GM19324 (cell line): ENCODE data around the gene CASKIN2.
"Not testable (repeated sequence)": the region's sequence is repeated elsewhere in the genome, so short reads cannot be mapped to it uniquely, and the experiment has no call there.

Experiments used
- ATAC-seq: cut with Tn5 transposase; IDR thresholded peaks from one replicate; pipeline ENCODE4 v1.9.1; 2021; ENCODE audit warnings: mild to moderate bottlenecking, moderate library complexity; ENCODE audit not compliant: unreplicated experiment, low FRiP score

The CASKIN2 gene

GRCh38 chr17:75491680-75492079, 23.7 kb downstream of the CASKIN2 start:
- no peak for ATAC-seq

- no peak for ATAC-seq
Observed at GRCh38 chr17:75490953-75491649, 24.2 kb downstream of the CASKIN2 start.

DNA sequence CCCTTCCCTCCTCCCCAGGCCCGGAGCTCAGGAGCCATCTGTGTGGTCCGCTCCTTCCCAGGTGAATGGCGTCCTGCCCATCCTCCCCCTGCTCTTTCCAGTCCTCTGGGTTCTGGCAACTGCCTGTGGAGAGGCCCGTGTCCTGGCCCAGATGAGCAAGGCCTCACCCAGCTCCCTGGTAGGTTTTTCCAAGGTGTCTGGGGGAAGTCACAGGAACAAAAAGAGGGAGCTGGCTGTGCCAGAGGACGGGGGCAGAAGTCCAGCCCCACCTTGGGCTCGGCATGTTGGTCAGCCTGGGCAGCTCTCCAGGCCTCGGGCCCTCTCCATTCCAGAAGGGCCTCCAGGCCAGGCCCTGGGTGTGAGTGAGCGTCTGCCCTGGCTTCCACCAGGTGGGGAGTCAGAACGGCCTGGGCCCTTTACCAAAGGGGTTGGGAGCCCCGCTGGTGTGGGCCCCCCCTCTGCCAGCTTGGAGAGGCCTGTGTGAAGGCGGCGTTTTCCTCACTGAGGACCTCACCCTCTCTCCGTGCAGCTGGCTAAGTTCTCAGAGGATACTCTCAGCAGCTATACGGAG, 25.1 kb downstream of the CASKIN2 start:
- ATAC-seq: no peak

DNA sequence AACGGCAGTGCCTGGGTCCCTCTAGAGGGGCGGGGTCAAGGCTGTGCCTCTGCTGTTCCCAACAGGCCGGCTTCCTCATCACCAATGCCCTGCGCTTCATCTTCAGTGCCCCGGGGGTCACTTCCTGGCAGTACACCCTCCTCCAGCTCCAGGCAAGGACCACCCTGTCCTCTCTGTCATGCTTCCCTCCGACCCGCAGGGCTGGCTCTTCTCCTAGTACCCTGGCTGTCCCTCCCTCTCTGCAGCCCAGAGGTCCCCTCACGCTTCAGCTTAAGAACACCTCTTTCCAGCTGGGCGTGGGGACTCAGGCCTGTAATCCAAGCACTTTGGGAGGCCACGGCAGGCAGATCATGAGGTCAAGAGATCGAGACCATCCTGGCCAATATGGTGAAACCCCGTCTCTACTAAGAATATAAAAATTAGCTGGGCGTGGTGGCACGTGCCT, 25.8 kb downstream of the CASKIN2 start:
- no peak for ATAC-seq

DNA sequence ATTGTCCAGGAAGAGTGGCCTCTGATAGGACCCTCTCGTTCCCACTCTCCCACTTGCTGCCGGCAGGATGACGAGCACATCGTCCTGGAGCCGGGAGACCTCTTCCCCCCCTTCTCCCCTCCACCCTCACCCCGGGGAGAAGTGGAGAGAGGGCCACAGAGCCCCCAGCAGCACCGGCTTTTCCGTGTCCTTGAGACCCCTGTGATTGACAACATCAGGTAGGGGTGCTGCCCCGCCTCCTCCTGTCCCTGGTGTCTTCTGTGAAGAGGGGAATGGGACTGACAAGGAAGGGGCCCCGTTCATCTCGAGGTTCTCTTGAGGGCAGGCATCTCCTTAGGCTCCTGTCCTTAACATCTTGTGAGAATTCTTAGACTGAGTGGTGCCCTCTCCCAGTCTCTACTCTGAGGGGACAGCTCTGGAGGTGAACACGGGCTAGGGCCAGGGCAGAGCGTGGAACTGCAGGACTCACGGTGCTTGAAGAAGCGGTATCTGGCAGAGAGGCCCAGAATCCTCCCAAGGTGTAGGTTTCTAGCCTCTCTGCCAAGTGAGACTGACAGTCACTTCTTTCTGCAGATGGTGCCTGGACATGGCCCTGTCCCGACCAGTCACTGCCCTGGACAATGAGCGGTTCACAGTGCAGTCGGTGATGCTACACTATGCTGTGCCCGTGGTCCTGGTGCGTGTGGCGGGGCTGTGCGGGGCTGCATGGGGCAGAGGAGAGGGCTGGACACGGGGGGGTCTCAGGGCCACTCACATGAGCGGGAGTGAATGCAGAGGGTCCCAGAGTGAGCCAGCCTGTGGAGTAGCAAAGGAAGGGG, 26.4 kb downstream of the CASKIN2 start:
- ATAC-seq: no peak

- ATAC-seq: no peak
Observed at GRCh38 chr17:75487351-75488070, 27.8 kb downstream of the CASKIN2 start.

DNA sequence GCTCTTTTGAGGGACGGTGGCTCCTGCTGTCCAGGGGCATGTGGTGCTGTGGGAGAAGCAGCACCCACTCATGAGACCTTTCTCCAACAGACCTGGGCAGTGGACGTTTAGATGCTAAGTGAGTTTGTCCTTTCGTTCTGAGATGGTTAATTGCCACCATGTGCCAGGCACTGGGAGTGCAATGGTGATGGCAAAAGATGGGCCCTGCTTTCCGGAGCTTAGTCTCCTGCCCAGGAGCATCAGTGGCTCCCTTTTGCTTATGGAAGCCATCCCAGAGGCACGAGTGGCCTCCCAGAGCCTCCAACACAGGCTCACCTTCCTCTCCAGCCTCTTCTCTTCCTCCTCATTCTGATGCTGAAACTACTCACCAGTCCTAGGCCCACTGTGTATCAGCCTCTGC, 28.4 kb downstream of the CASKIN2 start:
- no peak for ATAC-seq

GRCh38 chr17:75486151-75486550, 29.2 kb downstream of the CASKIN2 start:
- no peak for ATAC-seq

DNA sequence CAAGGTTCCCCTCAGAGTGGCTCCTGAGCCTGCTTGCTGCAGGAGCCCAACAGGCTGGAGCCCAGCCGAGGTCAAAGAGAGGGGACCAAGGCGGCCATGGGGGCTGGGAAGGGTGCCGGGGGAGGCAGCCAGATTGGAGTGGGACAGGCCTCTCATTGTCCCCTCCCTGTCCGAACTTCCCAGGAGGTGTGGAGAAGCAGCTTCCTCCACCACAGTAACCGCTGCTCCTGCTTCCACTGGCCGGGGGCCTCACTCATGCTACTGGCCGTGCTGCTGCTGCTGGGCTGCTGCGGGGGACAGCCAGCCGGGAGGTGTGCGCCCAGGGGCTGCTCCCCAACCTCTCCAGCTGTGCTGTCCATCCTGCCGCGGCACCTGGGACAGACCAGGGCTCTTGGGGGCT, 29.6 kb downstream of the CASKIN2 start:
- ATAC-seq: no peak

- no peak for ATAC-seq
Observed at GRCh38 chr17:75482098-75482942, 33.0 kb downstream of the CASKIN2 start.

GRCh38 chr17:75481194-75482068, 33.9 kb downstream of the CASKIN2 start:
- ATAC-seq: no peak

GRCh38 chr17:75480281-75480680, 35.1 kb downstream of the CASKIN2 start:
- no peak for ATAC-seq

GRCh38 chr17:75478508-75478907, 36.8 kb downstream of the CASKIN2 start:
- no peak for ATAC-seq

GRCh38 chr17:75477490-75477862, 37.9 kb downstream of the CASKIN2 start:
- ATAC-seq: not testable (repeated sequence)

GRCh38 chr17:75476752-75477489, 38.4 kb downstream of the CASKIN2 start:
- no peak for ATAC-seq

DNA sequence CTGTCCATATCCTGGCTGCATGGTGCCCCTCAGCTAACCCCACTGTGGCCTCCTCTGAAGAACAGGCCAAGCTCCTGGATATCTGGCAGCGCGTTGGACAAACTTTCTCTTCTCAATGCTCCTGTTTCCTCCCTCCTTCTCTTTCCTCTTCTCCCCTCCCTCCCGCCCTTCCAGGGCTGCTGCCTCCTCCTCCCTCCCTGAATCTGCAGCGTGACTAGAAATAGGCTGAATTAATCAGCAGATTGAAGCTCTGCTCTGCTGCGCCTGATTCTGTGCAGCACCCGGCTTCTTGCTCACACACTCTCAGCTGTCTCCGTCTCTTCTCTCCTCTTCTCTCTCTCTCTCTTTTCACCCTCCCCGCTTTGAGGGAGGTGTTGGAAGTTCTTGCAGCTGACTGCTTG, 39.1 kb downstream of the CASKIN2 start:
- ATAC-seq: no peak

DNA sequence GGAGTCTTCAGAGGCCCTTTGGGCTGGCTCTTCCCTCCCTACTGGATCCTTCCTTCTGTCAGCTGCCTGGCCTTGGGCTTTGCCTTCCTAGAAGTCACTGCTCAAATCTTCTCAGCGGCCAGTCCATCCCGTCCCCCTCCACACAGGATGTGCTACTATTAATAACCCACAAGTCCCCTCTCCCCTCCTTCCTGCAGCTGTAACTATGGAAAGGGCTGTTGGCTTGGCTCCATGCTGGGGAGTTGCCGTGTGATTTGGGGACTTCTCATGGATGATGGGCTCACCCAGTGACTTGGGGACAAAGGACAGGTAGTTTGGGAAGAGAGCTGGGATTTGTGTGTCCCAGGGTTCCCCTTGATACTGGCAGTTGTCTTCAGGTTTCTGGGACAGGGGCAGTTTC, 39.5 kb downstream of the CASKIN2 start:
- ATAC-seq: no peak

DNA sequence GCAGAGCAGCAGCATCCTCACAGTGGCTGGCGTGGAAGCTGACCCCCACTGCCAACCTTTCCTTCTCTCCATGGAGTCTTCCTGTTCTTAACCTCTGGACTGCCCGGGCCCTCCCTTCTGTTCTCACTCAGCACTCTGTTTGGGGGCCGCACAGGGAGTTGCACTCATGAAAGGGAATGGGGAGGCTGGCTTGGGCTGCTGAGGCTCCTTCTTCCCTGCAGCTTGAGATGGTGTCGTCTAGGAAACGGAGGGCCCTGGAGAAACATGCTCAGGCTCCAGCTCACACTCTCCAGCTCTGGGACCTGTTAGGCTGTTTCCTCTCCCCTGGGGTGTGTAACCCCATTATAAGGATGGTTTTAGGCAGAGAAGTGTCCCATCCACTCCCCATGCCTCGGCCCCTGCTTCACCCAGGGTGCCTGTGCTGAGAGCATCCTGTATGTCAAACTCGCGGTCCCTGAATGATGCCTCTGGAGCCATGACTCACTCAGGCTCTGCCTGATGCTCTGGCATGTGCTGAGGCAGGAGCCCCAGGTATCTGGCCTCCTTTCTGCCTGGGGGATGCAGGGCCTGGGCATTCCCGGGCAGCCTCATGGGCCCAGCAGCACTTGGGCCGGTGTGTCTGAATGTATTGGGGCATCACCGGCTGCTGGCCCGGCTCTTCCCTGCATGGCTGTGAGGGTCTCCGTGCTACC, 40.0 kb downstream of the CASKIN2 start:
- no peak for ATAC-seq
